T-helper 2 cell treated with Interferon-gamma antibody and Interleukin-4, amounts not matched to agents 5 μg/mL and 100 μg/mL, for 36 hours (primary cell): ENCODE measurements around the gene OR10AD1.
"Not testable (repeated sequence)": the region's sequence is repeated elsewhere in the genome, so short reads cannot be mapped to it uniquely, and the experiment has no call there.

Source experiments
- DNase-seq: peaks from one replicate; pipeline ENCODE4 v3.0.0; 2021; ENCODE audit warnings: low spot score
- H3K27ac Mint-ChIP-seq: one replicate; pipeline ENCODE4 v1.8.0; 2021; ENCODE audit warnings: mild to moderate bottlenecking, mixed read lengths
- H3K27me3 Mint-ChIP-seq: one replicate; pipeline ENCODE4 v1.8.0; 2021; ENCODE audit warnings: low read depth, mixed read lengths
- H3K36me3 Mint-ChIP-seq: one replicate; pipeline ENCODE4 v1.8.0; 2021; ENCODE audit warnings: low read depth, mixed read lengths
- H3K4me1 Mint-ChIP-seq: one replicate; pipeline ENCODE4 v1.8.0; 2021; ENCODE audit warnings: low read depth, mixed read lengths
- H3K4me3 Mint-ChIP-seq: one replicate; pipeline ENCODE4 v1.8.0; 2022; ENCODE audit warnings: mild to moderate bottlenecking, moderate library complexity, mixed read lengths
- H3K9me3 Mint-ChIP-seq: one replicate; pipeline ENCODE4 v1.8.0; 2021; ENCODE audit warnings: mixed read lengths

OR10AD1 gene

DNA sequence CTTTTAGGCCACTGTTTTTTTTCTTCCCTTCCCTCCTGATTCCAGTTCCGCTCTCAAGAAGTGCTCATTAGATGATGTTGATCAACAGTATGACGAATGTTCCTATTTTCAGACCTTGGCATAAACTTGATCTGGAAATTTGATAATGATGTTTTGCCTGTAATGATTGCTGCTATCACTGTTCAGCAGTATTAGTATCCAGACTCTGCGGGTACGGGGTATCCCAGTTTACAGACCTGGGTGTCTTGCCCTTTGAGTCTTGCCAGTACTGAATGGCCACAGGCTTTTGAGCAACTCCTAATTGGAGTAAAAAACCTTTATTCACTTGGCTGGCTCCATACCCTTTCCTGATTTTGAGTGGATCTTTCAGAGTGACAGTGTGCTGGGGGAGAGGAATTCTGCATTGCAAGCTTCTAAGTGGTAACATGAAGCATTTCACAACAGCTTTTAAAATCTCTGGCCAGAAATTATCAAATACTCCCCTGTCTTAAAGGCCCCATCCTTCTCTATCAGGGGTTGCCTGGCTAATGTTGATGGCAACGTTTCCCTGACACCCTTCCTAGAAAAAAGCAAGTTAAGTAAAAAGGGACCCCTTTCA, 39.8 kb downstream of the OR10AD1 start:
- H3K9me3 Mint-ChIP-seq = no peaks in the 10 kb centered on the region
- no peak overlapping the region for H3K4me3 Mint-ChIP-seq
- no peak for DNase-seq
- H3K36me3 Mint-ChIP-seq = no peaks in the 10 kb centered on the region
- peaks cover 24% of the 10 kb centered on the region for H3K27me3 Mint-ChIP-seq
- no peak overlapping the region for H3K27ac Mint-ChIP-seq
- peaks cover 5% of the 10 kb centered on the region for H3K4me1 Mint-ChIP-seq

DNA sequence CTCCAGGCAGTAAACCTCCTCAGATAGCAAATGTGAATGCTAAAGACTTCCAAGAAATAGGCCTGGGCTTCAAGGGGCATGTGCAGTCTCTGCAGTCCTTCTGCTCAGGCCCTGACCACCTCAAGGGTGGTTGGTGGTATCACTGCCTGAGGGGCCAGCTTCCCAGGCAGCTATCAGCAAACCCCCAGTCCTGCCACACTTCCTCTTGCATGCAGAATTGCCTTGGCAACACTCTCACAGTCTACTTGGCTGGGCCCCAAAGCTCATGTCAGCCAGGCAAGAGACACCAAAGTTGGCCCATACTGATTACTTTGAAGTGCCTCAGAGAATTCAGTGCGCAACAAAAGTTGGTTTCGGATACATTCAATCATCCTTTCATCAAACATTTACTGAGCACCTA, 42.3 kb downstream of the OR10AD1 start:
- Mint-ChIP-seq H3K36me3 (no peaks in the 10 kb centered on the region), H3K9me3 (no peaks in the 10 kb centered on the region), H3K27ac (no peak overlapping the region), H3K4me3 (no peak overlapping the region), H3K4me1 (peaks cover 20% of the 10 kb centered on the region), H3K27me3 (peaks cover 17% of the 10 kb centered on the region)
- DNase-seq = no peak

DNA sequence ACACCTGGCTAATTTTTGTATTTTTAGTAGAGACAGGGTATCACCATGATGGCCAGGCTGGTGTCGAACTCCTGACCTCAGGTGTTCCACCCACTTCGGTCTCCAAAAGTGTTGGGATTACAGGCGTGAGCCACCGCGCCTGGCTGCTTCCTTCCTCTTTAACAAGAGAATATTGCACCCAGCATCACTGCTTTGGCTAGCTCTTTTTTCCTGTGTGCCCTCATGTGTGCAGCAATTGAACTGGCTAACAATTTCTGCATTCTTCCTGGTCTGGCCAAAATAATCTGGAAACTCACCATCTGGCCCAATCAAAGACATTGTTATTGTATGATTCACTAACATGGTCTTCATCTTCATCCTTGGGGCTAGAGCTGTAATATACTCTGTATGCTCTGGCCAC, 43.0 kb downstream of the OR10AD1 start:
- Mint-ChIP-seq H3K27me3 (peaks cover 13% of the 10 kb centered on the region), H3K27ac (no peak overlapping the region), H3K9me3 (no peaks in the 10 kb centered on the region), H3K4me1 (peaks cover 18% of the 10 kb centered on the region), H3K36me3 (no peaks in the 10 kb centered on the region), H3K4me3 (no peak overlapping the region)
- DNase-seq = no peak

DNA sequence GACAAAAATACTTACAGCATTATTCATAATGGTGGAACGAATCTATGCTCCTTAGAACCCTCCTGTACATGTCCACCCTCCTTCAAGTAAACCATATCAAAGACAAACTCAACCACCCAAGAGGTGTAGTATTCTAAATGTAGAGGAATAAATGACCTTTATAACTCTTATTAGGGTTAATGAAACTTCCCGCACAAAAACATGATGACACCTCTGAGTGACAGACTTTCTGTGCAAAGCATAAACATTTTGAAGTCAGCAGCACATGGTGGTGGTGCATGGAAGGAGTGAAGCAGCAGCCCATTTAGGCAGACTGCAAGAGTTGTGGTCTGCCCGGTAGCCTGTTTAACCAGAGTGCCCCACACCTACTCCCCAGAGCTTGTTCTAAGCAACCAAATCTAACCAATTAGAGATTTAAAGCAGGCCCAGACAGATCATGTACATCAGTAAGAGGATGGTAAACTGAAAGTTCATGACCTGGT, 45.2 kb downstream of the OR10AD1 start:
- H3K36me3 Mint-ChIP-seq = peaks cover 8% of the 10 kb centered on the region

DNA sequence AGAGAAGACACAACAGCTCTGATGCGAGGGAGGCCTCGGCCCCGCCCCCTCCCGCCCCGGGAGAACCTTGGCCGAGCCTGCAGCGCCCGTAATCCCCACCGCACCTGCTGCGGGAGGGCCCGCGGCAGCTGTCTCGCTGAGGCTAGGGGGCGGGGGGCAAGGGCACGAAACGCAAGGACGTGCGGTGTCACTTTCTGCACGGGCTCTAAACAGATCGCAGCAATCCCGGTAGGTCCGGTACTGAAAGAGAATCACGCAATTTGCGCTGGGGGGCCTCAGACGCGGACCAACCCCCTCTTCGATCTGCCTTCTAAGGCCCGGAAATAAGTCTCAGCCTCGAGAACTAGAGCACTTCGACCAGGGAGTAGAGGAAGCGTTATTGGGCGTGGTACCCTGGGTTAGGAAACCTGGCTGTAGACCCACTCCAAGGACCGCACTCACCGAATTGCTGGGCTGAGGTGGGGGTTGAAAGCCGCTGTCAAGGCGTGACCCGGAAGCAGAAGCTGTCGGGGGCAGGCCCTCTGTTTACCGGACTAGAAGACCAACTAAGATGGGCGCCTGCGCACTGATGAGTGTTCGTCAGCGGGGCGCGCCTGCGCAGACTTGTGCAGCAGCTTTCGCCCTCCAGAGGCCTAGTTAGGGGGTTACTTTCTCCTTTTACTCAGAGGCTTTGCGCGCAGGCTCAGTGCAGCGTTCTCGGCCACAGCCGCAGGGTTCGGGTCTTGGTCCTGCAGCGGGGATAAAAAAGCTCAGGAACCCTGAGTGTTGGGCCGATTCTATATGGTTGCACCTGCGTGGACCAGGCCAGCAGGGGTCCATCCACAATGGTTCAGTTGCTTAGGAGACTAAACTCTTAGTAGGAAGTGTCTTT, 45.8 kb downstream of the OR10AD1 start, which contains the start of gene ASB8:
Gene ASB8, minus strand, starts transcription at position 498 of the 871 bp plus-strand sequence. CDS start 4,019 bp downstream, outside the sequence.
- H3K4me1 Mint-ChIP-seq = peaks cover 26% of the 10 kb centered on the region
- H3K27ac Mint-ChIP-seq = peak within 1 kb of the TSS; percentile 97
- H3K9me3 Mint-ChIP-seq = no peaks in the 10 kb centered on the region
- peaks cover 9% of the 10 kb centered on the region for H3K36me3 Mint-ChIP-seq
- peak; percentile 99 for DNase-seq
- H3K4me3 Mint-ChIP-seq = peak within 1 kb of the TSS; percentile 97
- peaks cover 3% of the 10 kb centered on the region for H3K27me3 Mint-ChIP-seq

More for the DNA sequence above, 45.2 kb downstream of the OR10AD1 start:
- H3K4me1 Mint-ChIP-seq = peaks cover 23% of the 10 kb centered on the region
- peak overlapping the region; percentile 97 for H3K4me3 Mint-ChIP-seq
- peaks cover 4% of the 10 kb centered on the region for H3K27me3 Mint-ChIP-seq
- peak overlapping the region; percentile 97 for H3K27ac Mint-ChIP-seq
- no peaks in the 10 kb centered on the region for H3K9me3 Mint-ChIP-seq
- no peak for DNase-seq

DNA sequence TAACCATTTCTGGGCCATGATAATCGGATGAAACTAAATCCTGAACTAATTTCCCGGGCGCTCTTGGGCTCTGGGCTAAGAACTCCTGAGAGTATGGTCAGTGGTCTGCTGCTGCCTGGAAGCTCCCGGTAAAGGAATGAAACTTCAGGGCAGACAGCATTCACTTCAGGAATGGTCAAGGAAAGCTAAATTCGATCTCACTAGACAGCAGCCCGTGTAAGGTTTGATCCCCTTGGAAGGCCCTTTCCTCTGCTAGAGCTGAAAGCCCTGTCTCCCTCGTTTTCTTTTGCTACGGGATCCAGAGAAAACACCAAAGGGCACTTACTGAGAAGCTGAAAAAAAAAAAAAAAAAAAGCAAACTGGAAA, 46.5 kb downstream of the OR10AD1 start:
- Mint-ChIP-seq H3K27me3 (peaks cover under 1% of the 10 kb centered on the region), H3K36me3 (peaks cover 13% of the 10 kb centered on the region), H3K4me3 (peak overlapping the region; percentile 97), H3K9me3 (no peaks in the 10 kb centered on the region), H3K4me1 (peaks cover 26% of the 10 kb centered on the region), H3K27ac (peak overlapping the region; percentile 97)
- DNase-seq = no peak

- H3K36me3 Mint-ChIP-seq = peaks cover 17% of the 10 kb centered on the region
- H3K4me3 Mint-ChIP-seq = peak overlapping the region; percentile 97
- DNase-seq, H3K9me3 Mint-ChIP-seq, H3K27ac Mint-ChIP-seq, H3K27me3 Mint-ChIP-seq: not testable (repeated sequence)
- H3K4me1 Mint-ChIP-seq = peaks cover 27% of the 10 kb centered on the region
Observed at GRCh38 chr12:48155786-48156185, 47.3 kb downstream of the OR10AD1 start.
